SU-DHL-6 (cell line): ENCODE measurements around the gene WSCD1.

Source experiments
- CTCF ChIP-seq: fragments of 200-600 bp; sonication (generic); IDR thresholded peaks from one replicate; pipeline ENCODE4 v1.5.1; 2017; ENCODE audit warnings: antibody characterized with exemption, mild to moderate bottlenecking, low read length, moderate library complexity; ENCODE audit not compliant: insufficient read depth, poor library complexity, severe bottlenecking
- EZH2phosphoT487 ChIP-seq: fragments of 200-600 bp; sonication (generic), shearing (Covaris generic); conservative IDR thresholded peaks from 2 replicates; pipeline ENCODE4 v1.6.1; 2018; ENCODE audit warnings: mild to moderate bottlenecking, antibody characterized with exemption, low read length, moderate library complexity, mixed read lengths

GRCh38 chr17:6094926-6095325, 24.7 kb downstream of the WSCD1 start:
- TF ChIP-seq CTCF: no peak
- TF ChIP-seq EZH2phosphoT487: no peak
